WI38 (cell line): ENCODE measurements around the gene IPO11.

Experiments
- H3K4me3 ChIP-seq: 2 replicates; pipeline ENCODE4 v1.5.1; 2011; ENCODE audit warnings: low read depth, mild to moderate bottlenecking, control low read depth, low read length
- TF ChIP-seq, protein P1 (sequence below): IDR thresholded peaks from 2 replicates; pipeline ENCODE4 v1.5.1; 2012; ENCODE audit warnings: low read depth, mild to moderate bottlenecking, control low read depth, low read length

IPO11 gene

DNA sequence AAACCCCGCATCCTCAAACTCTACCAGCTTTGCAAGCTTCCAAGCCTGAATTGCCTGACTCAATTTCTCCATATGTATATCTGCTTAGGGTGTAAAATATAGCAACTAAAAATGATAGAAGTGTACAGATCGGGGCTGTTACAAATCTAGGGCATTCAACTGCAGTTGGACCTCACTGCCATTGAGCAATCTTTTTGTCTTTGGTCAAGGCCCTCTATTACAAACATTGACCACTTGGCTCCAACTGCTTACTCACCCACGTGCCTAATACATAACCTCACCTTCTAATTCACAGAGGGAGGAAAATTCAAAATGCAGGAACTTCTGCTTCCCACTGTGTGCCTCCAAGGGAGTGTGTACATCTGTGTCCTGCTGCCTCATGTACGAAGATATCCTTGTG, 176.1 kb downstream of the IPO11 start:
- no peak overlapping the region for H3K4me3 ChIP-seq
- TF ChIP-seq, protein P1, sequence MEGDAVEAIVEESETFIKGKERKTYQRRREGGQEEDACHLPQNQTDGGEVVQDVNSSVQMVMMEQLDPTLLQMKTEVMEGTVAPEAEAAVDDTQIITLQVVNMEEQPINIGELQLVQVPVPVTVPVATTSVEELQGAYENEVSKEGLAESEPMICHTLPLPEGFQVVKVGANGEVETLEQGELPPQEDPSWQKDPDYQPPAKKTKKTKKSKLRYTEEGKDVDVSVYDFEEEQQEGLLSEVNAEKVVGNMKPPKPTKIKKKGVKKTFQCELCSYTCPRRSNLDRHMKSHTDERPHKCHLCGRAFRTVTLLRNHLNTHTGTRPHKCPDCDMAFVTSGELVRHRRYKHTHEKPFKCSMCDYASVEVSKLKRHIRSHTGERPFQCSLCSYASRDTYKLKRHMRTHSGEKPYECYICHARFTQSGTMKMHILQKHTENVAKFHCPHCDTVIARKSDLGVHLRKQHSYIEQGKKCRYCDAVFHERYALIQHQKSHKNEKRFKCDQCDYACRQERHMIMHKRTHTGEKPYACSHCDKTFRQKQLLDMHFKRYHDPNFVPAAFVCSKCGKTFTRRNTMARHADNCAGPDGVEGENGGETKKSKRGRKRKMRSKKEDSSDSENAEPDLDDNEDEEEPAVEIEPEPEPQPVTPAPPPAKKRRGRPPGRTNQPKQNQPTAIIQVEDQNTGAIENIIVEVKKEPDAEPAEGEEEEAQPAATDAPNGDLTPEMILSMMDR = no peak

- no peak overlapping the region for H3K4me3 ChIP-seq
- TF ChIP-seq, protein P1 = no peak
Observed at GRCh38 chr5:62589504-62589903, 176.9 kb downstream of the IPO11 start.

DNA sequence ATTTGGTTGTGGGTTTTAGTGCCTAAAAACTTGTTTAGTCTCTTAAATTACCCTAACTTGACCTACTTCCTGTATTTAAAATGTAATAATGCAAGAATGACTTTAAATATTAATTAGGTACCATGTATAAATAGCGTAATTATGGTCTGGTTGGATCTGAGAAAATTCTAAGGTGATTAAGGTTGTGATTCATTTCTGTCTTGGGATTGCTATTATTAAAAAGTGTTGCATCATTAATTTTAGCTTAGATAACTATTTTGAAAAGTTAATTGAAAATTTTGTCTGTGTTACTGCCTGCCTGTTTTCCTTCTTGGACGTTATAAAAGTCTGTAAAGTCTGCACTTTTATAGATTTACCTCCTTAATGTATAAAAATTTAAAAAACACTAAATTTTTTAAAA, 177.8 kb downstream of the IPO11 start:
- TF ChIP-seq, protein P1 = no peak
- H3K4me3 ChIP-seq = no peak overlapping the region

DNA sequence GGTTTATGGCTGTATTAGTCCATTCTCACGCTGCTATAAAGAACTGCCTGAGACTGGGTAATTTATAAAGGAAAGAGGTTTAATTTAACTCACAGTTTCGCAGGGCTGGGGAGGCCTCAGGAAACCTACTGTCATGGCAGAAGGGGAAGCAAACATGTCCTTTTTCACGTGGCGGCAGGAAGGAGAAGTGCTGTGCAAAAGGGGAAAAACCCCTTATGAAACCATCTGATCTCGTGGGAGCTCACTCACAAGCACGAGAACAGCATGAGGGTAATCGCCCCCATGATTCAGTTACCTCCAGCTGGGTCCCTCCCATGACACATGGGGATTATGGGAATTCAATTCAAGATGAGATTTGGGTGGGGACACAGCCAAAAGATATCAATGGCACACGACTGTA, 180.0 kb downstream of the IPO11 start:
- TF ChIP-seq, protein P1 = no peak
- H3K4me3 ChIP-seq = no peak overlapping the region

GRCh38 chr5:62593331-62593730, 180.8 kb downstream of the IPO11 start:
- no peak overlapping the region for H3K4me3 ChIP-seq
- TF ChIP-seq, protein P1 = no peak

- TF ChIP-seq, protein P1 = no peak
- H3K4me3 ChIP-seq = no peak overlapping the region
Observed at GRCh38 chr5:62594364-62594984, 181.9 kb downstream of the IPO11 start.

DNA sequence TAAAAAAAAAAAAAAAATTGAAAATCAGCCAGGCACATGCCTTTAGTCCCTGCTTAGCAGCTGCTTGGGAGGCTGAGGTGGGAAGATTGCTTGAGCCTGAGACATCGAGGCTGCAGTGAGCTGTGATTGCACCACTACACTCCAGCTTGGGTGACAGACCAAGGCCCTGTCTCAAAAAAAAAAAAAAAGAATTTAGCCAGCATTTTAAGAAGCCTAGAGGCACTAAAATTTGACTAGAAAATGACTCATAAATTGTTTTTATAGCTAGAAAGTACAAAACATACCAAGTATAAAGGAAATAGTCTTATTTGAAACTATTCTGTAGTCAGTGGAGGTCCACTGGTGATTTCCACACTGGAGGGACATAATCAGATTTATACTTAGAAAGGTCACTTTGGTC, 183.5 kb downstream of the IPO11 start:
- TF ChIP-seq, protein P1 = no peak
- H3K4me3 ChIP-seq = no peak overlapping the region
